ENCODE measurements around the gene ITSN1.

DNA sequence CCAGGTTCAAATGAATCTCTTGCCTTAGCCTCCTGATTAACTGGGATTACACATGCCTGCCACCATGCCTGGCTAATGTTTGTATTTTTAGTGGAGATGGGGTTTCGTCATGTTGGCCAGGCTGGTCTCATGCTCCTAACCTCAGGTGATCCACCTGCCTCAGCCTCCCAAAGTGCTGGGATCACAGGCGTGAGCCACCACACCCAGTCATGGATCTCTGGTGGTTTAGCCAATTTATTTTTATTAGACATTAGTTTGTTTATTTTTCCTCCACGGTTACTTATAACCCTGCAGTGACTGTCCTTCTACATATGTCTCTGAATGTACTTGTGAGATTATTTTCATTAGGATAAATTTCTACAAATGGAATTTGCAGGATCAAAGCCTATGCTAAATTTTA is 5.3 kb downstream of the ITSN1 start:
- TF ChIP-seq, protein P1, sequence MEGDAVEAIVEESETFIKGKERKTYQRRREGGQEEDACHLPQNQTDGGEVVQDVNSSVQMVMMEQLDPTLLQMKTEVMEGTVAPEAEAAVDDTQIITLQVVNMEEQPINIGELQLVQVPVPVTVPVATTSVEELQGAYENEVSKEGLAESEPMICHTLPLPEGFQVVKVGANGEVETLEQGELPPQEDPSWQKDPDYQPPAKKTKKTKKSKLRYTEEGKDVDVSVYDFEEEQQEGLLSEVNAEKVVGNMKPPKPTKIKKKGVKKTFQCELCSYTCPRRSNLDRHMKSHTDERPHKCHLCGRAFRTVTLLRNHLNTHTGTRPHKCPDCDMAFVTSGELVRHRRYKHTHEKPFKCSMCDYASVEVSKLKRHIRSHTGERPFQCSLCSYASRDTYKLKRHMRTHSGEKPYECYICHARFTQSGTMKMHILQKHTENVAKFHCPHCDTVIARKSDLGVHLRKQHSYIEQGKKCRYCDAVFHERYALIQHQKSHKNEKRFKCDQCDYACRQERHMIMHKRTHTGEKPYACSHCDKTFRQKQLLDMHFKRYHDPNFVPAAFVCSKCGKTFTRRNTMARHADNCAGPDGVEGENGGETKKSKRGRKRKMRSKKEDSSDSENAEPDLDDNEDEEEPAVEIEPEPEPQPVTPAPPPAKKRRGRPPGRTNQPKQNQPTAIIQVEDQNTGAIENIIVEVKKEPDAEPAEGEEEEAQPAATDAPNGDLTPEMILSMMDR (IDR thresholded peaks at IDR 0.05), result no peak
- TF ChIP-seq POLR2AphosphoS5 (IDR thresholded peaks at IDR 0.05; ENCODE audit: low read depth, low read length), result no peak
- TF ChIP-seq, protein P2, sequence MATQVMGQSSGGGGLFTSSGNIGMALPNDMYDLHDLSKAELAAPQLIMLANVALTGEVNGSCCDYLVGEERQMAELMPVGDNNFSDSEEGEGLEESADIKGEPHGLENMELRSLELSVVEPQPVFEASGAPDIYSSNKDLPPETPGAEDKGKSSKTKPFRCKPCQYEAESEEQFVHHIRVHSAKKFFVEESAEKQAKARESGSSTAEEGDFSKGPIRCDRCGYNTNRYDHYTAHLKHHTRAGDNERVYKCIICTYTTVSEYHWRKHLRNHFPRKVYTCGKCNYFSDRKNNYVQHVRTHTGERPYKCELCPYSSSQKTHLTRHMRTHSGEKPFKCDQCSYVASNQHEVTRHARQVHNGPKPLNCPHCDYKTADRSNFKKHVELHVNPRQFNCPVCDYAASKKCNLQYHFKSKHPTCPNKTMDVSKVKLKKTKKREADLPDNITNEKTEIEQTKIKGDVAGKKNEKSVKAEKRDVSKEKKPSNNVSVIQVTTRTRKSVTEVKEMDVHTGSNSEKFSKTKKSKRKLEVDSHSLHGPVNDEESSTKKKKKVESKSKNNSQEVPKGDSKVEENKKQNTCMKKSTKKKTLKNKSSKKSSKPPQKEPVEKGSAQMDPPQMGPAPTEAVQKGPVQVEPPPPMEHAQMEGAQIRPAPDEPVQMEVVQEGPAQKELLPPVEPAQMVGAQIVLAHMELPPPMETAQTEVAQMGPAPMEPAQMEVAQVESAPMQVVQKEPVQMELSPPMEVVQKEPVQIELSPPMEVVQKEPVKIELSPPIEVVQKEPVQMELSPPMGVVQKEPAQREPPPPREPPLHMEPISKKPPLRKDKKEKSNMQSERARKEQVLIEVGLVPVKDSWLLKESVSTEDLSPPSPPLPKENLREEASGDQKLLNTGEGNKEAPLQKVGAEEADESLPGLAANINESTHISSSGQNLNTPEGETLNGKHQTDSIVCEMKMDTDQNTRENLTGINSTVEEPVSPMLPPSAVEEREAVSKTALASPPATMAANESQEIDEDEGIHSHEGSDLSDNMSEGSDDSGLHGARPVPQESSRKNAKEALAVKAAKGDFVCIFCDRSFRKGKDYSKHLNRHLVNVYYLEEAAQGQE (IDR thresholded peaks at IDR 0.05; ENCODE audit: insufficient read depth in 1 of 2, low read depth in 2 of 2, low read length in 1 of 2), result no peak
- no peak for TF ChIP-seq SIN3A (IDR thresholded peaks at IDR 0.05; ENCODE audit: borderline replicate concordance, insufficient read depth, low read depth, low read length)
